Ovary (tissue), 3 donors: ENCODE results near the gene HMGB2.

Source experiments
- CTCF ChIP-seq, 3 donors: fragments of 450-650 bp in 2 of 3; fragments of 200-600 bp in 1 of 3; IDR thresholded peaks; one replicate each; pipeline versions ENCODE4 v1.5.1 to v1.8.0; 2016 to 2022; ENCODE audit warnings: antibody characterized with exemption in 3 of 3, mild to moderate bottlenecking in 1 of 3
- POLR2A ChIP-seq: fragments of 450-650 bp; IDR thresholded peaks from one replicate; pipeline ENCODE4 v1.6.1; 2017; ENCODE audit warnings: antibody characterized with exemption, mild to moderate bottlenecking, moderate library complexity
- donor health status: DM: no; HTN: no; CAD: no.

DNA sequence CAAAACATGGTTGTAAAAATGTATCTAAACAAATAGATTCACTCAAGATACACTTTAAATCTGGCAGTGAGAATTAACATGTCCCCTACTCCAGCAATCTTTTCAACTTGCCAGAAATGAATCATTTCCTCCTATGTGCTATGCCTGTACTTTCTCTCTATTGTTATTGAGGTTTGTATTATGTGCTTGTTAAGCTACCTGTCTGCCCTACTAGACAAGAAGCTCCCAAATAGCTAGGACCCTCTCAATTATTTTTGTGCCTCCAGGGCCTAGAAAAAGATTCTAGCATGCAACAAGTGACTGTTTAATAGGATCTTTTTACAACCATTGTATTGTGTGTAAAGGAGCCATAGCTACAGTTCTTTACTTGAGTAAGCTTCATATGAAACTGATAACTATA is 33.1 kb upstream of the HMGB2 start:
- TF ChIP-seq POLR2A, result no peak
- no peak for TF ChIP-seq CTCF (IDR thresholded peaks at IDR 0.05)
